Skeletal muscle satellite cell (primary cell): ENCODE measurements around the gene GPRASP3.
"Not testable (repeated sequence)": the region's sequence is repeated elsewhere in the genome, so short reads cannot be mapped to it uniquely, and the experiment has no call there.

ENCODE experiments used
- H3K27me3 ChIP-seq: 2 replicates; pipeline ENCODE4 v1.7.0; 2013; ENCODE audit warnings: low read length; ENCODE audit not compliant: control insufficient read depth, insufficient read depth
- H3K36me3 ChIP-seq: 2 replicates; pipeline ENCODE4 v1.7.0; 2013; ENCODE audit warnings: mild to moderate bottlenecking, control low read depth, low read length; ENCODE audit not compliant: insufficient read depth
- H3K4me1 ChIP-seq: 2 replicates; pipeline ENCODE4 v1.7.0; 2013; ENCODE audit warnings: low read length; ENCODE audit not compliant: control insufficient read depth, insufficient read depth
- H3K4me2 ChIP-seq: 2 replicates; pipeline ENCODE4 v1.7.0; 2013; ENCODE audit warnings: mild to moderate bottlenecking, low read length
- H3K4me3 ChIP-seq: 2 replicates; pipeline ENCODE4 v1.7.0; 2013; ENCODE audit warnings: low read length
- H3K9ac ChIP-seq: 2 replicates; pipeline ENCODE4 v1.7.0; 2013; ENCODE audit warnings: mild to moderate bottlenecking, low read depth, low read length, moderate library complexity
- H3K9me3 ChIP-seq: replicated peaks from 2 replicates; pipeline ENCODE4 v1.7.0; 2013; ENCODE audit warnings: mild to moderate bottlenecking, control low read depth, low read length

The GPRASP3 gene

DNA sequence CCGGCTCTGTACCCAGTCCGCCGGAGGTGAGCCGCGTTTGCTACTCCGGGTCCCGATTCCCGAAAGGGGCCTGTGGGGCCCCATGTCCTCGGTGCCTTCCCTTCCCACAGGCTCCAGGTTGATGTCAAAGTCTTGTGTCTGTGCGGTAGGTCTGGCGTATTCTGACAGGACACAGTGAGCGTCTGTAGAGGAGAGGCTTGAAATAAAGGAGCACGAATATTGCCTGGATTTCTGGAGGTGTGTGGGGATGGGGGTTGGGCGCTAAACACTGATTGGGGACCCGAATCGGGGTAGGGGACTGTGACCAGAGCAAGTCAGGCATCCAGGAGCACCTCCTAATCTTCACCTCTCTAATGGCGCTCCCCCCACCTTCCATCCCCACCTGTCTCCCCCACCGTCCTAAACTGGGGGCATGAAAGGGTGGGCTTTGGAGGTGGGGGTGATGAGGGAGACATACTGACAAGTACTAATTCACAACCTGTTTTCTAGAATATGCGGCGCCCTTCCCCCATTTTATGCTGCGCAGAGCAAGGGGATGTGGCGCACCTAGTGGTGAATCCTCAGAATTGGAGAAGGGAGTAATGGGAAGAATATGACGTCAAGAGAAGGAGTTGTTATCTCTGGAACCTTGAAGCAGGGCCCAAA is 7.4 kb upstream of the GPRASP3 start:
- Histone ChIP-seq H3K4me2 (peak overlapping the region; percentile 84), H3K36me3 (no peaks in the 10 kb centered on the region), H3K4me1 (no peaks in the 10 kb centered on the region), H3K27me3 (peaks cover 4% of the 10 kb centered on the region), H3K4me3 (peak overlapping the region; percentile 79), H3K9ac (peak overlapping the region; percentile 81), H3K9me3 (no peaks in the 10 kb centered on the region)

DNA sequence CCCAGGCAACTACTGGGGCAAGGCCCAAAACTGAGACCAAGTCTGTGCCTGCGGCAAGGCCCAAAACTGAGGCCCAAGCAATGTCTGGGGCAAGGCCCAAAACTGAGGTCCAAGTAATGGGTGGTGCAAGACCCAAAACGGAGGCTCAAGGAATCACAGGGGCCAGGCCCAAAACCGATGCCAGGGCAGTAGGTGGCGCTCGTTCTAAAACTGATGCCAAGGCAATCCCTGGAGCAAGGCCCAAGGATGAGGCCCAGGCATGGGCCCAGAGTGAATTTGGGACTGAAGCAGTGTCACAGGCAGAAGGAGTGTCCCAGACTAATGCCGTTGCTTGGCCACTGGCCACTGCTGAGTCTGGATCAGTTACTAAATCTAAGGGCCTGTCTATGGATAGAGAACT is 5.5 kb upstream of the GPRASP3 start:
- Histone ChIP-seq H3K9me3 (no peaks in the 10 kb centered on the region), H3K9ac (no peak overlapping the region), H3K4me3 (no peak overlapping the region), H3K27me3 (no peaks in the 10 kb centered on the region), H3K4me1 (peaks cover 1% of the 10 kb centered on the region), H3K4me2 (no peak overlapping the region), H3K36me3 (no peaks in the 10 kb centered on the region)

DNA sequence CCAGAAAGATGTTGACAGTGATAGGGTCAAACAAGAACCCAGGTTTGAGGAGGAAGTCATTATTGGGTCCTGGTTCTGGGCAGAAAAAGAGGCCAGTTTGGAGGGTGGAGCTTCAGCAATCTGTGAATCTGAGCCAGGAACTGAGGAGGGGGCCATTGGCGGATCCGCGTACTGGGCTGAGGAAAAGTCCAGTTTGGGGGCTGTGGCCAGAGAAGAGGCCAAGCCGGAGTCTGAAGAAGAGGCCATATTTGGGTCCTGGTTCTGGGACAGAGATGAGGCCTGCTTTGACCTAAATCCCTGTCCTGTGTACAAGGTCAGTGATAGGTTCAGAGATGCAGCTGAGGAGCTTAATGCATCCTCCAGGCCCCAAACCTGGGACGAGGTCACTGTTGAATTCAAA is 4.6 kb upstream of the GPRASP3 start:
- H3K4me2 ChIP-seq, result no peak overlapping the region
- H3K27me3 ChIP-seq, result no peaks in the 10 kb centered on the region
- H3K4me3 ChIP-seq, result no peak overlapping the region
- no peaks in the 10 kb centered on the region for H3K36me3 ChIP-seq
- H3K4me1 ChIP-seq, result peaks cover 3% of the 10 kb centered on the region
- H3K9ac ChIP-seq, result no peak overlapping the region
- H3K9me3 ChIP-seq, result no peaks in the 10 kb centered on the region

DNA sequence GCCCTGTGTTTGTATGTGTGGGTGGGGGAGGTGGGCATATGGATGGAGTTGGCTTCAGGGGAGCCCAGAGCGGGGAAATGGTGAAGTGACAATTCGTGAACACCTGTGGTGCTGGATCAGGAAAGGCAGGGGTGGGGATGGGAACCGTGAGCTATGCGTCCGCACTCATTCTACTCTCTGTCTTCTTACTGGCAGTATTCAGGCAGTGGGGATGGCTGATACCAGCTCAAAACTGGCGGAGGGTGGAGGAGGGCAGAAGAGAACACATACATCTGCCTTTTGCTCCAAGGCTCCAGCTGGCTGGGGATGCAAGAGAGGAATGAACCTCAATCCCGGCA is 595 bp downstream of the GPRASP3 start:
- not testable (repeated sequence) for H3K9me3 ChIP-seq, H3K4me1 ChIP-seq, H3K36me3 ChIP-seq, H3K27me3 ChIP-seq
- Histone ChIP-seq H3K4me3 (peak overlapping the region; percentile 69), H3K9ac (peak overlapping the region; percentile 74), H3K4me2 (peak overlapping the region; percentile 83)

DNA sequence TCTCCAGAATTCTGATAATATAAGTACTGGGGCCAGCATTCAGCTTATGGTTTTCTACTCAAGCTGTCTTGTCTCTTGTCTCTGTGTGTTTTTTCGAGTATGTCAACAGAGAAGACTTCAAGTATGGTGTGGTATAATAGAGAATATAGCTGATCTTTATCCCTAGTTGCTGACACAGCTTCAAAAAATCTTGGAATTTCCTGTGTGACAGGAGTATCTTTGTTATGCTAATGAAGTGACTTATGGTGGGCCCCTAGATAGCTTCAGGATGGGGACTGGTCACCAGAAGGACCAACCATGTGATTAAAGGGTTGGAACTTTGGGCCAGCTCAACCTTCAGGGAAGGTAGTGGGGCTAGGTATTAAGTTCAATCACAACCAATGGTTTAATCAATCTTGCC is 2.9 kb downstream of the GPRASP3 start:
- H3K4me3 ChIP-seq, result no peak overlapping the region
- no peak overlapping the region for H3K4me2 ChIP-seq
- no peak overlapping the region for H3K9ac ChIP-seq
- no peaks in the 10 kb centered on the region for H3K9me3 ChIP-seq
- H3K27me3 ChIP-seq, result no peaks in the 10 kb centered on the region
- no peaks in the 10 kb centered on the region for H3K36me3 ChIP-seq
- peaks cover 3% of the 10 kb centered on the region for H3K4me1 ChIP-seq

DNA sequence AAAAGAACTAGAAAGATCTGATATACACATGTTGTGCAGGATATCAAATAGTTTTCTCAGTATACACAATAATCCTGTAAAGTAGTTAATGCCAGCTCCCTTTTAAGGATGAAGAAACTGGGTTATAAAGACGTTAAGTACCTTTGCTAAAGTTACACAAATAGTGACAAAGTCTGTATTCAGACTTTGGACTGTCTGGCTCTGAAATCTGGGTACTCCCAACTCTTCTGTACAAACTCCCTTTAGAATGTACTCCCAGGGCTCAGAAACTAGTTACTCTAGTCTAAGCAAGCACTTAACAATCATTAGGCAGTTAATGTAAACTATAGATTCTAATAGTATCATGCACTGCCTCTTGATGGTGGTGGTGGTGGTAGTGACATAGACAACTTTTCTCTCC is 7.2 kb downstream of the GPRASP3 start:
- no peaks in the 10 kb centered on the region for H3K27me3 ChIP-seq

DNA sequence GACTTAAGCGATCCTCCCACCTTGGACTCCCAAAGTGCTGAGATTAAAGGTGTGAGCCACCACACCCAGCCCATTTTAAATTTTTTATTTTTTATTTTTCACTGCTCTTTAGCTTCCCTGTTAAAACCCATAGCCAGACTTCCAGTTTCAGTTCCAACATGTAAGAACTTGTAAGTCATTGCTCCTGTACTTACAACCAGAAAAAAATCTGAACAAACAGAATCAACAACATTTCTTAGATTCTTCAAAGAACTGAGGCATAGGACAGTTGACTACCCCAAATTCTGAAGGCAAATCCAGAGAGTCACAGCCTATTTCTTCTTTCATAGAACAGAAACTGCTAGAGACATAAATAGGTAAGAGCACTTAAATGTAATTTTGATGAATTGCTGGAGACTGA is 8.1 kb downstream of the GPRASP3 start:
- Histone ChIP-seq H3K27me3 (no peaks in the 10 kb centered on the region), H3K4me1 (no peaks in the 10 kb centered on the region), H3K4me3 (no peak overlapping the region), H3K36me3 (no peaks in the 10 kb centered on the region), H3K4me2 (no peak overlapping the region), H3K9ac (no peak overlapping the region), H3K9me3 (no peaks in the 10 kb centered on the region)

More for the DNA sequence above, 7.2 kb downstream of the GPRASP3 start:
- no peaks in the 10 kb centered on the region for H3K36me3 ChIP-seq
- no peak overlapping the region for H3K4me3 ChIP-seq
- H3K9ac ChIP-seq, result no peak overlapping the region
- no peak overlapping the region for H3K4me2 ChIP-seq
- no peaks in the 10 kb centered on the region for H3K4me1 ChIP-seq
- H3K9me3 ChIP-seq, result no peaks in the 10 kb centered on the region

DNA sequence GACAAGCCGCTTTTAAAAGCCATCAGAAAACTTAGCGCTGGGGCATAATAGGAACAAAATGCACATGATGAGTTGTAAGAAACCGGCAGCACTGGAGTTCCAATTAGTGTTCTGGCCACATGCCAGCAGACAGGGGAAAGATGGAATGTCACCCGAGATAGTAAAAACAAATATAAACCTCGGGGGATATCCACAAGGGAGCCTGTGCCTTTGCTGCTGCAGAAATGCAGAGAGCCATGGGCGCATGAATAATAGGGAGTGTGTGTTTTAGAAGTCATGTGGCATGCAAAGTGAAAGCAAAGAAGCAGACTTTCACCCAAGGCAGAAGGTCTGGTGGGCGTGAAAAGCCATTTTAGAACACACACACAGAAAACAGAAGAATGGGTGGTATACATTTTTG is 19.1 kb downstream of the GPRASP3 start:
- Histone ChIP-seq H3K9me3 (no peaks in the 10 kb centered on the region), H3K36me3 (no peaks in the 10 kb centered on the region), H3K4me1 (no peaks in the 10 kb centered on the region), H3K27me3 (peaks cover 4% of the 10 kb centered on the region), H3K4me3 (no peak overlapping the region), H3K9ac (no peak overlapping the region), H3K4me2 (no peak overlapping the region)

DNA sequence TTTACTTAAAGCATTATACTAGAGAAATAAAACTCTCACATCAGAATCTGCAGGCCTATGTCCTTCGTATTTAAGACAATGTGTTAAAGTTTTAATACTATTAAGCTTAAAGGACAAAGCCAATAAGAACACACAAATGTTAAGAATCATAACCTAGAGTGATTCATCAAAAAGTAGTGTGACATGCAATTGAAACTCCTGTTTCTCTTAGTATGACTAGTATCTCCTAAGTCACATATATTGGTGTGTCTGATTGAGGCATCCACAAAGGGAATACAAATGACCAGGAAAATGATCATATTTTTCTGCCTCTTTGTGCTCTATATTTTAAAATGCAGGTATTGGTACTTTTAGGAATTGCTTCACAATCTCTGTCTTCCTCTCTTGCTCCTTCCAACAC is 23.8 kb downstream of the GPRASP3 start:
- no peaks in the 10 kb centered on the region for H3K4me1 ChIP-seq
- no peaks in the 10 kb centered on the region for H3K36me3 ChIP-seq
- peaks cover 4% of the 10 kb centered on the region for H3K27me3 ChIP-seq
- H3K4me2 ChIP-seq, result no peak overlapping the region
- no peaks in the 10 kb centered on the region for H3K9me3 ChIP-seq
- H3K9ac ChIP-seq, result no peak overlapping the region
- no peak overlapping the region for H3K4me3 ChIP-seq

DNA sequence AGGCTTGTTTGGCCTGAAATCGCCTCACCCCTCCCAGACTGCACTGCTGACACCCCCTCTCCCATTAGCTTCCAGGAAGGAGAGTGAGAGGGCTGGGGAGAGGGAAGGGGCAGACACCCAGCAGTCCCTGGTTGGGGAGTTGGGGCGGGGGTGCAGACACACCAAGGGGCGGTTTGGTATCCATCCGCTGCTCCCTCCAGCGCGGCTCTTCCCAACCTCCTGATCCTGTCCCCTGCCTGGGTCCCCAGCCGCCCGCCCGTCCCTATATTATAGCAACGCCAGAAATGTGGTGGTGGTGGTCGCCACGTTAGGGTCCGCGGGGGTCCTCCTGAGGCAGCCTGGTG is 24.9 kb downstream of the GPRASP3 start:
- Histone ChIP-seq H3K4me3 (peak overlapping the region; percentile 77), H3K4me1 (no peaks in the 10 kb centered on the region), H3K9ac (no peak overlapping the region), H3K4me2 (peak overlapping the region; percentile 89), H3K9me3 (no peaks in the 10 kb centered on the region), H3K27me3 (no peaks in the 10 kb centered on the region), H3K36me3 (no peaks in the 10 kb centered on the region)

DNA sequence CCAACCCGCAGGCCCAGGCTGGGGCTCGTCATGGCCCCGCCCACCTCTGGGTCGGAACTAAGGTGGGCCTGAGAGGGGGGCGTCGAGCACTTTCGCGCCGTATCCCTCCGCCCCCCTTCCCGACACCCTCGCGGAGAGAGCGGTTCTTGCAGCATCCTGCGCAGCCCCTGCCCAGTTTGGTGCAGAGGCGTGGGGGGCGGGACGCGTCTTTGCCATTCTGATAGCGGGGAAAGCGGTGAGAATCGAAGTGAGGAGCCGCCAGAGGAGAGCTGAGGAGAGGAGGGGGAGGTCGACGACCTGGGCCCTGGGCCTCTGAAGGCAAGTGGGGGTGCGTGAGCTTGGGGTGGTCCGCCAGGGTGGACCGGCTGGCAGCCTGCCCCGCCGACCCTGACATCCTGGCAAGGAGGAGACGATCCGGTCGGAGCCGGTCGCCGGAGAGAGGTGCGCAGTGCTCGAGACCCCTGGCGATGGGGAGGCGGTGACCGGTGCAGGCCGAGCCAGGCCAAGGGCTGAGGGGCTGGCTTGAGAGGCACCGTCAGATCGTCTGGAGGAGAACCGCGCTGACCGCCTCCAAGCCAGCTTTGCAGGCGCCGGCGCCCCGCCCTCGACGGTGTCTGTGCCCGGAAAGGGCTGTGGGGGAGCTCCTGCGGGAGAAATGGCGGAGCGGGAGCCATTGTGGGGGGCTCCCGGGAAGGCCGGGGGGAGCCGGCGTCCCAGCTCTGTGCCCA is 25.5 kb downstream of the GPRASP3 start:
- peak overlapping the region; percentile 72 for H3K9ac ChIP-seq
- H3K4me2 ChIP-seq, result peak overlapping the region; percentile 89
- peak overlapping the region; percentile 77 for H3K4me3 ChIP-seq
- H3K4me1 ChIP-seq, result no peaks in the 10 kb centered on the region
- no peaks in the 10 kb centered on the region for H3K36me3 ChIP-seq
- H3K27me3 ChIP-seq, result no peaks in the 10 kb centered on the region
- H3K9me3 ChIP-seq, result no peaks in the 10 kb centered on the region

DNA sequence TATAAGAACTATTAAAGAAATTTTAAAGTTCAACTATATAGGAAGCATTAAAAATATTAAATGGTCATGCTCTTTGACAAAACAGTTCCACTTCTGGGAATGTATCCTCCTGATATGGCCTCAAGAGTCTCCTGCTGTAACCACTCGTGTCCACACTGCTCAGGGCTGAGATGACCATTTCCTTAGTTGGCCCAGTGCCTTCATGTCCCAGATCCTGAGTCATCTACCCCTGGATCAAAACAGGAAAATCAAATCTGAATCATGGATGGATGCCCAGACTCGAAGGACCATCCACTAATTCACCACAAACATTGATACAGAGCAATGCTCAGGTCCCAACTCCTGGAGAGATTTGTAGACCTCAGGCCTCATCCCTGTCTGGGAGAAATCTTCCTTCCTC is 44.7 kb downstream of the GPRASP3 start:
- Histone ChIP-seq H3K4me1 (peaks cover 12% of the 10 kb centered on the region), H3K4me3 (no peak overlapping the region), H3K27me3 (no peaks in the 10 kb centered on the region), H3K9me3 (no peaks in the 10 kb centered on the region), H3K9ac (no peak overlapping the region), H3K4me2 (no peak overlapping the region), H3K36me3 (no peaks in the 10 kb centered on the region)
